B cell (primary cell): ENCODE measurements around the gene CYFIP1. TPM values are rescaled to one million over a fixed set of nuclear protein-coding genes. Genes with fewer than 3 reads are reported as not detected.

Experiments
- ATAC-seq: fragments of 200-7000 bp; cut with Tn5 transposase; one replicate; pipeline ENCODE4 v1.10.0; 2021; ENCODE audit warnings: low read depth, mild to moderate bottlenecking, moderate number of reproducible peaks, moderate library complexity
- CTCF ChIA-PET: fragments of 350-600 bp; sonication (Branson Sonifier 250); formaldehyde crosslinking; loops from one replicate; lab custom pipeline; 2021; ENCODE audit warnings: antibody characterized with exemption, inconsistent platforms; lab: Charles Lee
- POLR2A ChIA-PET: fragments of 350-600 bp; sonication (Branson Sonifier 250); formaldehyde crosslinking; loops from one replicate; lab custom pipeline; 2021; ENCODE audit warnings: antibody characterized with exemption; lab: Charles Lee
- DNase-seq: peaks from one replicate; pipeline ENCODE4 v3.0.0; 2013
- H2AFZ ChIP-seq: 2 replicates; pipeline ENCODE4 v1.6.1; 2012; ENCODE audit warnings: mild to moderate bottlenecking, low read depth, low read length; ENCODE audit not compliant: insufficient read depth, poor library complexity, severe bottlenecking
- H3K27ac ChIP-seq, 2 donors: 1 replicate in 1 of 2; 2 replicates in 1 of 2; pipeline ENCODE4 v1.5.1; 2012 to 2013; ENCODE audit warnings: low read length in 2 of 2, mild to moderate bottlenecking in 2 of 2, moderate library complexity in 1 of 2
- H3K27me3 ChIP-seq, 4 experiments: fragments of 200-600 bp in 1 of 4; sonication (generic) in 1 of 4; replicated peaks in 1 of 4; 1 replicate in 2 of 4; 2 replicates in 2 of 4; pipeline versions ENCODE4 v1.6.1 to v1.7.0; 2013 to 2016; ENCODE audit warnings: low read length in 3 of 4, mild to moderate bottlenecking in 2 of 4, mixed read lengths in 1 of 4, moderate library complexity in 1 of 4; ENCODE audit not compliant: insufficient read depth in 4 of 4, control insufficient read depth in 3 of 4; ENCODE audit errors: control extremely low read depth in 1 of 4
- H3K36me3 ChIP-seq, 2 experiments: replicated peaks in 1 of 2; 1 replicate in 1 of 2; 2 replicates in 1 of 2; pipeline versions ENCODE4 v1.6.1 to v1.7.1; 2013; ENCODE audit warnings: low read length in 1 of 2; ENCODE audit not compliant: insufficient read depth in 2 of 2, control insufficient read depth in 1 of 2; ENCODE audit errors: control extremely low read depth in 1 of 2, extremely low read depth in 1 of 2
- H3K4me1 ChIP-seq, 2 donors: fragments of 200-600 bp in 1 of 2; sonication (generic) in 1 of 2; 1 replicate in 1 of 2; 2 replicates in 1 of 2; pipeline versions ENCODE4 v1.5.1 to v1.6.1; 2013 to 2017; ENCODE audit warnings: low read length in 2 of 2; ENCODE audit not compliant: control insufficient read depth in 2 of 2, insufficient read depth in 2 of 2
- H3K4me2 ChIP-seq: replicated peaks from 2 replicates; pipeline ENCODE3; 2012; ENCODE audit warnings: mild to moderate bottlenecking, low read depth, low read length; ENCODE audit not compliant: poor library complexity, severe bottlenecking
- H3K4me3 ChIP-seq, 5 experiments: fragments of 200-600 bp in 1 of 5; sonication (generic) in 1 of 5; 1 replicate in 3 of 5; 2 replicates in 2 of 5; pipeline versions ENCODE4 v1.5.1 to v1.7.0; 2011 to 2016; ENCODE audit warnings: low read length in 4 of 5, mild to moderate bottlenecking in 4 of 5, low read depth in 2 of 5, control low read depth in 1 of 5, moderate library complexity in 1 of 5; ENCODE audit not compliant: insufficient read depth in 1 of 5; ENCODE audit errors: control extremely low read depth in 1 of 5, extremely low read depth in 1 of 5
- H3K79me2 ChIP-seq: fragments of 200-600 bp; sonication (generic); one replicate; pipeline ENCODE4 v1.6.0; 2016; ENCODE audit warnings: low read length; ENCODE audit not compliant: control insufficient read depth, insufficient read depth
- H3K9ac ChIP-seq: fragments of 200-600 bp; sonication (generic); 2 replicates; pipeline ENCODE4 v1.6.1; 2017; ENCODE audit warnings: mild to moderate bottlenecking, low read length, moderate library complexity
- H3K9me3 ChIP-seq, 3 donors: one replicate each; pipeline versions ENCODE4 v1.6.1 to v1.7.1; 2013; ENCODE audit warnings: low read length in 2 of 3; ENCODE audit not compliant: control insufficient read depth in 2 of 3, insufficient read depth in 1 of 3; ENCODE audit errors: control extremely low read depth in 1 of 3
- H4K20me1 ChIP-seq: 2 replicates; pipeline ENCODE4 v1.6.0; 2012; ENCODE audit warnings: mild to moderate bottlenecking, low read length; ENCODE audit not compliant: insufficient read depth, control insufficient read depth, poor library complexity, severe bottlenecking
- H3K27ac Mint-ChIP-seq: one replicate; pipeline ENCODE4 v1.8.0; 2021; ENCODE audit warnings: mixed read lengths
- H3K27me3 Mint-ChIP-seq: one replicate; pipeline ENCODE4 v1.8.0; 2021; ENCODE audit warnings: mixed read lengths
- H3K4me1 Mint-ChIP-seq: one replicate; pipeline ENCODE4 v1.8.0; 2021; ENCODE audit warnings: mixed read lengths
- H3K4me3 Mint-ChIP-seq: one replicate; pipeline ENCODE4 v1.8.0; 2021; ENCODE audit warnings: mixed read lengths
- H3K9me3 Mint-ChIP-seq: one replicate; pipeline ENCODE4 v1.8.0; 2022; ENCODE audit warnings: mixed read lengths; ENCODE audit not compliant: insufficient read depth
- EZH2 ChIP-seq: IDR thresholded peaks from 2 replicates; pipeline ENCODE4 v1.6.1; 2012; ENCODE audit warnings: borderline replicate concordance, low read depth, mild to moderate bottlenecking, moderate library complexity, low read length; ENCODE audit not compliant: insufficient read depth, poor library complexity, severe bottlenecking
- WGBS: methylation state at CpG from one replicate; pipeline ENCODE4 v1.1.5; 2013; ENCODE audit warnings: missing lambda C conversion rate; ENCODE audit not compliant: insufficient coverage; 5-methylcytosine and 5-hydroxymethylcytosine counted together
- intact Hi-C: fragments of 100-400 bp; cut with micrococcal nuclease; formaldehyde crosslinking; loops from one replicate; pipeline ENCODE4 v1.10.0; 2022
- polyA plus RNA-seq: library from polyadenylated mRNA; depleted of rRNA; stranded (reverse); fragments of >200 nt; gene quantifications from 2 replicates; pipeline ENCODE4 v1.2.3, GENCODE V29; 2012
- total RNA-seq, 2 donors: library from RNA; stranded (reverse); fragments of 120-200 nt in 1 of 2; gene quantifications; 1 replicate in 1 of 2; 2 replicates in 1 of 2; pipeline versions ENCODE4 v1.2.3 to v1.2.4, GENCODE V29; 2013 to 2022
- TF ChIP-seq, protein P1 (sequence below): fragments of 200-600 bp; IDR thresholded peaks from one replicate; pipeline ENCODE4 v1.8.0; 2022; ENCODE audit warnings: antibody characterized with exemption, mild to moderate bottlenecking

The CYFIP1 gene
- total and polyA plus RNA-seq, 2 donors (not counting 1 experiment from before 2014, with no cell fraction given), result 6.2 to 13.5 TPM

DNA sequence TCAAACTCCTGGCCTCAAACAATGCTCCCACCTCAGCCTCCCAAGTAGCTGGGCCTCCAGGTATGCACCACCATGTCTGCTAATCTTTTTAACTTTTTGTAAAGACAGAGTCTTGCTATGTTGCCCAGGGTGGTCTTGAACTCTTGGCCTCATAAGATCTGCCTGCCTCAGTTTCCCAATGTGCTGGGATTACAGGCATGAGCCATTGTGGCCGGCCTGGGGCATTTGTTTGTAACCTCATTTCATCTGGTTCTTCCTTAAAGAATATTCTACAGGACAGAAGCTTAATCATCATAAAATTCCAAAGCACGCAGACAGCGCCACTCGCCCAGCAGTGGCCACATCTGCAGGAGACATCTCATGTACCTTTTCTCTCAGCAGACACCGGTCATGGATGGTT is 23.6 kb upstream of the CYFIP1 start:
- DNase-seq, result no peak
- Histone ChIP-seq H3K4me1 (no peaks in the 10 kb centered on the region), H3K4me2 (no peak overlapping the region), H2AFZ (no peak overlapping the region), H3K36me3 (peaks cover 16 to 54% of the 10 kb centered on the region in 2 experiments), H3K27me3 (no peaks in the 10 kb centered on the region), H3K9me3 (no peaks in the 10 kb centered on the region), H4K20me1 (no peaks in the 10 kb centered on the region), H3K9ac (no peak overlapping the region), H3K79me2 (no peaks in the 10 kb centered on the region), H3K27ac (no peak overlapping the region), H3K4me3 (no peak overlapping the region)
- ChIA-PET POLR2A (no interaction called here), CTCF (no interaction called here)
- Mint-ChIP-seq H3K9me3 (no peaks in the 10 kb centered on the region), H3K27ac (no peak overlapping the region), H3K4me3 (no peak overlapping the region), H3K4me1 (no peaks in the 10 kb centered on the region), H3K27me3 (no peaks in the 10 kb centered on the region)
- no peak for ATAC-seq
- TF ChIP-seq, protein P1, sequence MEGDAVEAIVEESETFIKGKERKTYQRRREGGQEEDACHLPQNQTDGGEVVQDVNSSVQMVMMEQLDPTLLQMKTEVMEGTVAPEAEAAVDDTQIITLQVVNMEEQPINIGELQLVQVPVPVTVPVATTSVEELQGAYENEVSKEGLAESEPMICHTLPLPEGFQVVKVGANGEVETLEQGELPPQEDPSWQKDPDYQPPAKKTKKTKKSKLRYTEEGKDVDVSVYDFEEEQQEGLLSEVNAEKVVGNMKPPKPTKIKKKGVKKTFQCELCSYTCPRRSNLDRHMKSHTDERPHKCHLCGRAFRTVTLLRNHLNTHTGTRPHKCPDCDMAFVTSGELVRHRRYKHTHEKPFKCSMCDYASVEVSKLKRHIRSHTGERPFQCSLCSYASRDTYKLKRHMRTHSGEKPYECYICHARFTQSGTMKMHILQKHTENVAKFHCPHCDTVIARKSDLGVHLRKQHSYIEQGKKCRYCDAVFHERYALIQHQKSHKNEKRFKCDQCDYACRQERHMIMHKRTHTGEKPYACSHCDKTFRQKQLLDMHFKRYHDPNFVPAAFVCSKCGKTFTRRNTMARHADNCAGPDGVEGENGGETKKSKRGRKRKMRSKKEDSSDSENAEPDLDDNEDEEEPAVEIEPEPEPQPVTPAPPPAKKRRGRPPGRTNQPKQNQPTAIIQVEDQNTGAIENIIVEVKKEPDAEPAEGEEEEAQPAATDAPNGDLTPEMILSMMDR, result no peak
- no peak for TF ChIP-seq EZH2
- intact Hi-C loops, result no loop called here
- WGBS, result 98% methylated on average over 4 of the region's 5 CpGs

DNA sequence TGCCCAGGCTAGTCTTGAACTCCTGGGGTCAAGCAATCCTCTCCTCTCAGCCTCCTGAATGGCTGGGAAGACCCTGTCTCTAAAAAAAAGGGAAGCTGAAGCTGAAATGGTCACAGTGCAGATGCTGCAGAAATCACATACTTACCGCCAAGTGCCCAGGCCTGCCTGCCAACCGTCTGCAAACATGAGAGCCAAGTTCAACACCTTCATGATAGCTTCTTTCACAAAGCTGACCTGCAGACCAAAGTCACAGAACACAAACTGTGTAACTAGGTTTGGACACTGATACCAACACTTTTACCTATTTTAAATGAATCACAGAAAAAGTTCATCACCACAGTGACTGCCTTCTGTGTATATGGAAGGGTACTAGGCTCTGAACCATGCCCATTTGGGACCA is 22.8 kb upstream of the CYFIP1 start:
- Histone ChIP-seq H3K4me3 (no peak overlapping the region), H4K20me1 (no peaks in the 10 kb centered on the region), H3K9me3 (no peaks in the 10 kb centered on the region), H3K4me1 (no peaks in the 10 kb centered on the region), H3K4me2 (no peak overlapping the region), H3K9ac (no peak overlapping the region), H3K79me2 (no peaks in the 10 kb centered on the region), H2AFZ (no peak overlapping the region), H3K36me3 (peaks cover 16 to 51% of the 10 kb centered on the region in 2 experiments), H3K27me3 (no peaks in the 10 kb centered on the region), H3K27ac (no peak overlapping the region)
- TF ChIP-seq, protein P1, result no peak
- TF ChIP-seq EZH2, result no peak
- ATAC-seq (no peak), DNase-seq (no peak)
- ChIA-PET CTCF (no interaction called here), POLR2A (no interaction called here)
- Mint-ChIP-seq H3K4me1 (no peaks in the 10 kb centered on the region), H3K27me3 (no peaks in the 10 kb centered on the region), H3K27ac (no peak overlapping the region), H3K4me3 (no peak overlapping the region), H3K9me3 (no peaks in the 10 kb centered on the region)
- WGBS, result 100% methylated on average over 2 of the region's 2 CpGs
- intact Hi-C loops, result no loop called here
